Measurements from ENCODE around the gene ZRANB3.

DNA sequence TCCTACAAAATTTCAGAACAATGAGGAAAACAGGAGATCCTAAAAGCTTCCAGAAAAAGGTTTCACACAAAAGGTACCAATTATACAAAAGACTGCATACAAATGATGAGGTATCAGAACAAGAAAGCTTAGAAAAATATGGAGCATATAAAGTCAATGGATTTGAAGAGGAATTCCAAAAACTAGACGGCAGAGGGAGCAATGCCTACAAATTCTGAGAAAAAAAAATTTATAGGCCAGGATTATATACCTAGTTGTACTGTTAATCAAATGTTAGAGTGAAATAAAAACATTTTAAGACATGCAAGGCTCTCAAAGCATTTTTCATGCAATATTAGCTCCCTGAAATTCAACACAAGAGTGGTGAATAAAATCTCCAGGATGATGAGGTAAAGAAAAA lies 106.2 kb downstream of the ZRANB3 start:
- TF ChIP-seq, protein P1, sequence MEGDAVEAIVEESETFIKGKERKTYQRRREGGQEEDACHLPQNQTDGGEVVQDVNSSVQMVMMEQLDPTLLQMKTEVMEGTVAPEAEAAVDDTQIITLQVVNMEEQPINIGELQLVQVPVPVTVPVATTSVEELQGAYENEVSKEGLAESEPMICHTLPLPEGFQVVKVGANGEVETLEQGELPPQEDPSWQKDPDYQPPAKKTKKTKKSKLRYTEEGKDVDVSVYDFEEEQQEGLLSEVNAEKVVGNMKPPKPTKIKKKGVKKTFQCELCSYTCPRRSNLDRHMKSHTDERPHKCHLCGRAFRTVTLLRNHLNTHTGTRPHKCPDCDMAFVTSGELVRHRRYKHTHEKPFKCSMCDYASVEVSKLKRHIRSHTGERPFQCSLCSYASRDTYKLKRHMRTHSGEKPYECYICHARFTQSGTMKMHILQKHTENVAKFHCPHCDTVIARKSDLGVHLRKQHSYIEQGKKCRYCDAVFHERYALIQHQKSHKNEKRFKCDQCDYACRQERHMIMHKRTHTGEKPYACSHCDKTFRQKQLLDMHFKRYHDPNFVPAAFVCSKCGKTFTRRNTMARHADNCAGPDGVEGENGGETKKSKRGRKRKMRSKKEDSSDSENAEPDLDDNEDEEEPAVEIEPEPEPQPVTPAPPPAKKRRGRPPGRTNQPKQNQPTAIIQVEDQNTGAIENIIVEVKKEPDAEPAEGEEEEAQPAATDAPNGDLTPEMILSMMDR (conservative IDR thresholded peaks at IDR 0.05): peak; percentile 49
- no peak for TF ChIP-seq ZFX (IDR thresholded peaks at IDR 0.05)
